Parathyroid adenoma (tissue), 2 donors: ENCODE data around the gene PRKCE.

Experiments
- H2AFZ ChIP-seq: fragments of 300-600 bp; sonication (generic); one replicate; pipeline ENCODE4 v1.7.0; 2017; ENCODE audit warnings: antibody characterized with exemption, mild to moderate bottlenecking
- H3K27ac ChIP-seq: fragments of 300-600 bp; sonication (generic); one replicate; pipeline ENCODE4 v1.7.0; 2017
- H3K27me3 ChIP-seq: fragments of 300-600 bp; sonication (generic); one replicate; pipeline ENCODE4 v1.7.0; 2017; ENCODE audit warnings: low read length; ENCODE audit not compliant: control insufficient read depth, insufficient read depth
- H3K36me3 ChIP-seq: fragments of 300-600 bp; sonication (generic); one replicate; pipeline ENCODE4 v1.7.0; 2017; ENCODE audit warnings: low read length; ENCODE audit not compliant: control insufficient read depth, insufficient read depth
- H3K4me1 ChIP-seq: fragments of 300-600 bp; sonication (generic); one replicate; pipeline ENCODE4 v1.7.0; 2017; ENCODE audit warnings: control low read depth
- H3K4me2 ChIP-seq: fragments of 300-600 bp; sonication (generic); one replicate; pipeline ENCODE4 v1.7.0; 2017; ENCODE audit warnings: low read length
- H3K4me3 ChIP-seq: fragments of 300-600 bp; sonication (generic); one replicate; pipeline ENCODE4 v1.7.0; 2017; ENCODE audit warnings: low read depth, low read length
- H3K79me2 ChIP-seq: fragments of 300-600 bp; sonication (generic); one replicate; pipeline ENCODE4 v1.7.0; 2017; ENCODE audit warnings: control low read depth
- H3K9ac ChIP-seq: fragments of 300-600 bp; sonication (generic); one replicate; pipeline ENCODE4 v1.7.0; 2017; ENCODE audit warnings: mild to moderate bottlenecking
- H3K9me3 ChIP-seq: fragments of 300-600 bp; sonication (generic); one replicate; pipeline ENCODE4 v1.7.0; 2017; ENCODE audit warnings: low read length; ENCODE audit not compliant: control insufficient read depth
- CTCF ChIP-seq: fragments of 300-600 bp; sonication (generic); IDR thresholded peaks from one replicate; pipeline ENCODE4 v1.7.0; 2017; ENCODE audit warnings: antibody characterized with exemption, mild to moderate bottlenecking
- donor health status: primary hyperparathyroidism.

The PRKCE gene

DNA sequence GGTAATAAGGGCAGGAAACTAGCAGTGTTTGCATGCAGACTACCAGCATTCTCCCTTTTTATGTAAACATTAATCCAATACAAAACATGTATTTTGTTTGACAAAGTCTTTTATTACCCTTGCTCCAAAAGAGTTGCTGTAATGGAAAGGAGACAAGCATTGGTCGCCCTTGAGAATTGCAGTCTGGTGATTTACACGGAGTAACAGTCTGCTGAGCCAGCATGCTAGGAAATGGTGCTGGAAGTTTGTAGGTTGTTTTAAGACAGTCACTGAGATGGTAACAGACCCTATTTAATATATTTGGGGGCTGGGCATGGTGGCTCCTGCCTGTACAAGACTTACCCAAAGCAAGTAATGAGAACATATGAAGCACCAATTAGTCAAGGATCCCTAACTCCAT, 2.8 kb upstream of the PRKCE start:
- H2AFZ ChIP-seq = no peak overlapping the region
- H3K27ac ChIP-seq = peak overlapping the region; percentile 98
- TF ChIP-seq CTCF = no peak

DNA sequence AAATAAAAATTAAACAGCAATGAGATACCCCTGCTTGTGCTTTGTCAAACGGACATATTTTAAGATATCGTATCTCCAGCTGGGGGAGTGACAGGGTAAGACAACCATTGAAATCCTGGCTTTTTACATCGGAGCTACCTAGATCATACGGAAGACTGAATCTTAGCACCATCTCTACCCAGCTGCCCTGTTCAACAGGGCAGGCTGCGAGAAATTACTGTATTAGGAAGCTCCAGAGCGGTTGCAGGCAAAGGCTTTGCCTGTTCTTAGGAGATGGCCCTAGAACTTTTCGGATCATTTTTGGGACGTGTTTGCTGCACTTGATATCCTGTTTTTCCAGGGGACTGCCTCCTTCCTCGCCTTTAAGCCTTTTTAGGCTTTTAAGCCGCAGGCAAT, 2.0 kb upstream of the PRKCE start:
- H3K4me1 ChIP-seq = peaks cover 20% of the 10 kb centered on the region
- H3K27me3 ChIP-seq = no peaks in the 10 kb centered on the region
- H3K79me2 ChIP-seq = peaks cover 20% of the 10 kb centered on the region
- H3K36me3 ChIP-seq = no peaks in the 10 kb centered on the region
- H3K4me2 ChIP-seq = peak overlapping the region; percentile 100
- H3K27ac ChIP-seq = peak overlapping the region; percentile 98
- H3K9me3 ChIP-seq = no peaks in the 10 kb centered on the region
- peak overlapping the region; percentile 95 for H3K4me3 ChIP-seq
- H3K9ac ChIP-seq = peak overlapping the region; percentile 85
- peak overlapping the region; percentile 100 for H2AFZ ChIP-seq
- TF ChIP-seq CTCF = no peak

More for the DNA sequence above, 2.8 kb upstream of the PRKCE start:
- Histone ChIP-seq H3K9me3 (no peaks in the 10 kb centered on the region), H3K4me3 (no peak overlapping the region), H3K4me2 (peak overlapping the region; percentile 20), H3K27me3 (no peaks in the 10 kb centered on the region), H3K36me3 (no peaks in the 10 kb centered on the region), H3K9ac (no peak overlapping the region), H3K4me1 (peaks cover 17% of the 10 kb centered on the region), H3K79me2 (peaks cover 12% of the 10 kb centered on the region)

GRCh38 chr2:45649858-45650811, 1.3 kb upstream of the PRKCE start:
- Histone ChIP-seq H3K4me1 (peaks cover 20% of the 10 kb centered on the region), H3K27ac (peak overlapping the region; percentile 98)

DNA sequence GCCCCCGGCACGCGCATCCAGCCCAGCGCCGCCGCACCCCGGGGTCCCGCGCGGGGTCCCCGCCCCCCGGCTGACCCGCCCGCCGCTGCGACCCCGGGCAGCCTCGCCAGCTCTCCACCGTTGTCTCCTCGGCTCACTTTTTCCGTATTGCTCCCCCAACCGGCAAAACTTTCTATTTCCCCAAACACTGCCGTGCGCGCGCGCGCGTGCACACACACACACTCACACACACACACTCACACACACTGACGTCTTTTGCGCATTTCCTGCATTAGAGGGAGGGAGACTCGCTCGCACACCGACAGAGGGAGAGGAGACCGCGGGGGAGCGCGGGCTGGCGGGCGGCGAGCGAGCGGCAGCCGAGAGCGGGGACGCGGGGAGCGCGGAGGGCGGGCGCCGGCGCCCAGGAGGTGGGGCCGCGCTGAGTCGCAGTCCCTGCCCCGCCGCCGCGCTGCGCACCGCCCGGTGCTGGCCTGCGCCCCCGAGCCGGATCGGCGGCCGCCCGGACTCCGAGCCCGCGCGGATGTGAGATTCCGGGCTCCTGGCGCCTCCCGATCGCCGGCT, 542 bp upstream of the PRKCE start:
- no peaks in the 10 kb centered on the region for H3K27me3 ChIP-seq
- H3K79me2 ChIP-seq = peaks cover 32% of the 10 kb centered on the region
- H3K4me3 ChIP-seq = peak overlapping the region; percentile 95
- no peaks in the 10 kb centered on the region for H3K9me3 ChIP-seq
- H3K9ac ChIP-seq = peak overlapping the region; percentile 88
- H3K4me2 ChIP-seq = peak overlapping the region; percentile 100
- H3K4me1 ChIP-seq = peaks cover 20% of the 10 kb centered on the region
- H3K27ac ChIP-seq = peak overlapping the region; percentile 98
- peak; percentile 54 for TF ChIP-seq CTCF
- no peaks in the 10 kb centered on the region for H3K36me3 ChIP-seq
- H2AFZ ChIP-seq = peak overlapping the region; percentile 100

More at GRCh38 chr2:45649858-45650811, 1.3 kb upstream of the PRKCE start:
- peak overlapping the region; percentile 85 for H3K9ac ChIP-seq
- peak overlapping the region; percentile 100 for H2AFZ ChIP-seq
- peak overlapping the region; percentile 95 for H3K4me3 ChIP-seq
- peaks cover 27% of the 10 kb centered on the region for H3K79me2 ChIP-seq
- peak overlapping the region; percentile 100 for H3K4me2 ChIP-seq
- no peaks in the 10 kb centered on the region for H3K36me3 ChIP-seq
- TF ChIP-seq CTCF = no peak
- H3K27me3 ChIP-seq = no peaks in the 10 kb centered on the region
- no peaks in the 10 kb centered on the region for H3K9me3 ChIP-seq
